Heart right ventricle (tissue), 16 donors: Measurements from ENCODE around the gene ANKH. TPM values are rescaled to one million over a fixed set of nuclear protein-coding genes. Genes with fewer than 3 reads are reported as not detected.
A peak's percentile ranks its signal among the peaks of the same experiment; 100 is the strongest.

ENCODE experiments used
- ATAC-seq, 8 donors: fragments of 200-7000 bp; cut with Tn5 transposase; one replicate each; pipeline ENCODE4 v1.9.1; 2020; ENCODE audit warnings: mild to moderate bottlenecking in 8 of 8, moderate library complexity in 8 of 8, moderate number of reproducible peaks in 1 of 8
- DNase-seq, 2 donors: peaks; one replicate each; pipeline ENCODE4 v3.0.0-alpha.2; 2020
- H3K27ac ChIP-seq, 10 donors: fragments of 200-600 bp; sonication (generic) in 2 of 10; one replicate each; pipeline versions ENCODE4 v1.5.0 to v1.8.0; 2020 to 2022; ENCODE audit warnings: mild to moderate bottlenecking in 3 of 10
- H3K27me3 ChIP-seq, 7 donors: fragments of 200-600 bp; one replicate each; pipeline ENCODE4 v1.8.0; 2021 to 2022; ENCODE audit warnings: mild to moderate bottlenecking in 2 of 7
- H3K36me3 ChIP-seq, 9 donors: fragments of 200-600 bp; sonication (generic) in 1 of 9; one replicate each; pipeline versions ENCODE4 v1.5.0 to v1.8.0; 2020 to 2022; ENCODE audit warnings: mild to moderate bottlenecking in 2 of 9
- H3K4me1 ChIP-seq, 9 donors: fragments of 200-600 bp; sonication (generic) in 1 of 9; one replicate each; pipeline versions ENCODE4 v1.5.0 to v1.8.0; 2020 to 2022; ENCODE audit warnings: mild to moderate bottlenecking in 4 of 9
- H3K4me3 ChIP-seq, 10 donors: fragments of 200-600 bp; sonication (generic) in 2 of 10; one replicate each; pipeline versions ENCODE4 v1.5.0 to v1.8.0; 2020 to 2022; ENCODE audit warnings: mild to moderate bottlenecking in 7 of 10, moderate library complexity in 2 of 10
- H3K9me3 ChIP-seq, 11 donors: fragments of 200-600 bp in 10 of 11; sonication (generic) in 2 of 11; one replicate each; pipeline versions ENCODE4 v1.5.0 to v1.8.0; 2013 to 2022; ENCODE audit warnings: mild to moderate bottlenecking in 2 of 11, control low read depth in 1 of 11, moderate library complexity in 1 of 11
- CTCF ChIP-seq, 9 donors: fragments of 200-600 bp; sonication (generic) in 2 of 9; IDR thresholded peaks; one replicate each; pipeline versions ENCODE4 v1.5.0 to v1.8.0; 2021 to 2022; ENCODE audit warnings: antibody characterized with exemption in 9 of 9, mild to moderate bottlenecking in 5 of 9, moderate library complexity in 1 of 9
- WGBS, 2 donors: extraction: QIAGEN DNeasy Blood & Tissue Kit; methylation state at CpG; one replicate each; pipeline ENCODE4 v1.1.7; 2013; ENCODE audit warnings: inconsistent platforms in 1 of 2; 5-methylcytosine and 5-hydroxymethylcytosine counted together
- intact Hi-C, 10 donors: fragments of 100-400 bp; cut with DNase I; formaldehyde crosslinking; loops; one replicate each; pipeline versions ENCODE4 v1.11.1 to v1.14.2; 2022
- polyA plus RNA-seq, 2 donors: library from polyadenylated mRNA; stranded (reverse); fragments of 200-250 nt; gene quantifications; one replicate each; pipeline ENCODE4 v1.2.3, GENCODE V29; 2013
- total RNA-seq, 10 donors: library from RNA; stranded (reverse); fragmentation: NEBNext Ultra II Directional in 3 of 10; extraction: Animal tissue kit (Norgen Biotek cat#: 25700) in 3 of 10; gene quantifications; one replicate each; pipeline versions ENCODE4 v1.2.1 to v1.2.4, GENCODE V29; 2021 to 2023
- donor health status: Arrhythmogenic right ventricular cardiomyopathy.
- donor health status: ischemic (EF 13 %, LVEDD 7.1; RV severe dilation, severe dysfunction).
- donor health status: healthy with polysubstance abuse.
- donor health status: DM: no; HTN: yes; CAD: no.
- donor health status: DM: no; HTN: no; CAD: no.
- donor health status: ischemic (EF 25% LVEDD 6.9; RV normal size, moderate dysfunction).
- donor health status: ischemic (EF 25% LVEDD 5.7; RV mildly dilated, moderate dysfunction).
- donor health status: healthy.
- donor health status: DM: yes; HTN: yes; CAD: no.
- donor health status: Ischemic cardiomyopathy.
- donor health status: ischemic (EF 35%, LVEDD 5.7; RV mildly dilated, moderate dysfunction).
- donor health status: nonischemic (EF 11% LVEDD 7.7; RV severe dilation, severe dysfunction).
- donor health status: DM: yes; HTN: yes; CAD: no.
- donor health status: PGD.
- donor health status: ischemic (EF 29% LVEDD 5.4; RV normal size, mild dysfunction).
- donor health status: nonischemic (EF 23%, LVEDD 6.1; RV moderate dilation, normal function).

ANKH gene
- total and polyA plus RNA-seq, 12 donors: 51.0 to 256 (median 192) TPM

- H3K4me1 ChIP-seq: peaks cover 12 to 87% (median 62%) of the 10 kb centered on the region in 9 donors
- intact Hi-C loops: no loop called here
These were observed 202.2 kb downstream of the ANKH start for GRCh38 chr5:14669415-14669814.

GRCh38 chr5:14668181-14668591, 203.4 kb downstream of the ANKH start:
- intact Hi-C loops: no loop called here
- no peak for ATAC-seq

More at GRCh38 chr5:14669415-14669814, 202.2 kb downstream of the ANKH start:
- Histone ChIP-seq H3K27ac (peak overlapping the region in 1 of 10 donors; percentile 41), H3K36me3 (peaks cover 0 to 14% (median 0%) of the 10 kb centered on the region in 9 donors), H3K4me3 (no peak overlapping the region), H3K9me3 (no peaks in the 10 kb centered on the region), H3K27me3 (no peaks in the 10 kb centered on the region)
- DNase-seq (no peak), ATAC-seq (no peak)
- WGBS, 2 donors: 93 to 94% methylated on average over 5 of the region's 5 CpGs
- no peak for TF ChIP-seq CTCF (IDR thresholded peaks at IDR 0.05)

GRCh38 chr5:14667770-14668169, 203.8 kb downstream of the ANKH start:
- Histone ChIP-seq H3K4me1 (peaks cover 12 to 84% (median 69%) of the 10 kb centered on the region in 9 donors), H3K4me3 (peak overlapping the region in 1 of 10 donors; percentile 5), H3K9me3 (no peaks in the 10 kb centered on the region), H3K27ac (peak overlapping the region in 3 of 10 donors; percentile 28 to 98 (median 41)), H3K27me3 (no peaks in the 10 kb centered on the region), H3K36me3 (peaks cover 0 to 14% (median 0%) of the 10 kb centered on the region in 9 donors)
- WGBS, 2 donors: 87 to 93% methylated on average over 1 of the region's 1 CpG
- DNase-seq: no peak
- intact Hi-C loops: no loop called here
- ATAC-seq: no peak
- TF ChIP-seq CTCF (IDR thresholded peaks at IDR 0.05): no peak

More at GRCh38 chr5:14668181-14668591, 203.4 kb downstream of the ANKH start:
- H3K9me3 ChIP-seq: no peaks in the 10 kb centered on the region
- H3K4me1 ChIP-seq: peaks cover 12 to 85% (median 68%) of the 10 kb centered on the region in 9 donors
- DNase-seq: no peak
- H3K27me3 ChIP-seq: no peaks in the 10 kb centered on the region
- WGBS, 2 donors: 75 to 79% methylated on average over 5 of the region's 5 CpGs
- H3K4me3 ChIP-seq: peak overlapping the region in 1 of 10 donors; percentile 5
- TF ChIP-seq CTCF (IDR thresholded peaks at IDR 0.05): no peak
- peak overlapping the region in 3 of 10 donors; percentile 28 to 98 (median 41) for H3K27ac ChIP-seq
- peaks cover 0 to 14% (median 0%) of the 10 kb centered on the region in 9 donors for H3K36me3 ChIP-seq

- Histone ChIP-seq H3K27ac (peak overlapping the region in 3 of 10 donors; percentile 28 to 98 (median 41)), H3K4me3 (peak overlapping the region in 1 of 10 donors; percentile 82)
- 82 to 83% methylated on average over 8 of the region's 8 CpGs for WGBS, 2 donors
These were observed 204.3 kb downstream of the ANKH start for GRCh38 chr5:14667290-14667689.

More at GRCh38 chr5:14667290-14667689, 204.3 kb downstream of the ANKH start:
- Histone ChIP-seq H3K4me1 (peaks cover 10 to 79% (median 64%) of the 10 kb centered on the region in 9 donors), H3K9me3 (no peaks in the 10 kb centered on the region), H3K36me3 (peaks cover 0 to 14% (median 0%) of the 10 kb centered on the region in 9 donors), H3K27me3 (no peaks in the 10 kb centered on the region)
- ATAC-seq (no peak), DNase-seq (no peak)
- intact Hi-C loops: no loop called here
- TF ChIP-seq CTCF (IDR thresholded peaks at IDR 0.05): no peak
